Tibial nerve (tissue), 4 donors: Measurements from ENCODE around the gene SEPTIN5.

Source experiments
- EP300 ChIP-seq, 2 donors: sonication (generic); formaldehyde crosslinking; IDR thresholded peaks; one replicate each; pipeline ENCODE4 v1.6.1; 2017; ENCODE audit warnings: antibody characterized with exemption in 2 of 2, mild to moderate bottlenecking in 1 of 2
- POLR2A ChIP-seq, 2 donors: fragments of 450-650 bp; IDR thresholded peaks; one replicate each; pipeline ENCODE4 v1.6.1; 2017; ENCODE audit warnings: antibody characterized with exemption in 2 of 2, mild to moderate bottlenecking in 2 of 2, moderate library complexity in 2 of 2
- TF ChIP-seq, protein P1 (sequence below), 5 experiments: fragments of 200-600 bp in 3 of 5; fragments of 450-650 bp in 2 of 5; sonication (generic) in 3 of 5; IDR thresholded peaks; one replicate each; pipeline ENCODE4 v1.5.1; 2016 to 2019; ENCODE audit warnings: antibody characterized with exemption in 5 of 5, mild to moderate bottlenecking in 3 of 5, moderate library complexity in 2 of 5

DNA sequence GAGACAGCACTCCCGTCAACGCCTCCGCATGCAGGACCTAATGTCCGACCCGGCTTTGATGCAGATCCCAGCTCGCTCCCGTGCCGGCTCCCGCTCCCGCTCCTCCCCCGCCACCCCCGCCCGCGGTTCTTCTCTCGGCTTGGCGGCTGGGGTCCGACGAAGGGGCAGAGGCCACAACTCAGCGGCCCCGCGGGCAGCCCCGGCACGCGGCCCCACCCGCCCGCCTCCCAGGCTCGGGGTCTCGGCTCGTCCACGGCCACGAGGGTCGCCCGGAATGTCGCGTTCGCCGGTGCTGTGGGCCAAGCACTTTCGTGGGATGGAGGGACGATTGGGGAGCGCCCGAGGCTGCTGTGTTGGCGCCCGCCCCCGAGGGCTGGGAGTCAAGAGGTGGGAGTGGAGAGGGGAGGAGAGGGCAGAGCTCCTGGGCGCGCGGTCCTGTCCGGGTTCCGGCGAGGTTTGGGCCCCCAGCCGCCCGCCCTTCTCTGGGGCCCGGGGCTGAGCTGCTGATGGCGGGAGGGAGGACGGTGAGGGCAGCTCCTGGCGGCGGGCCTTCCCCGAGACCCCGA, 40.9 kb downstream of the SEPTIN5 start:
- TF ChIP-seq EP300 (IDR thresholded peaks at IDR 0.05) (no peak), POLR2A (IDR thresholded peaks at IDR 0.05) (no peak)
- TF ChIP-seq, protein P1, sequence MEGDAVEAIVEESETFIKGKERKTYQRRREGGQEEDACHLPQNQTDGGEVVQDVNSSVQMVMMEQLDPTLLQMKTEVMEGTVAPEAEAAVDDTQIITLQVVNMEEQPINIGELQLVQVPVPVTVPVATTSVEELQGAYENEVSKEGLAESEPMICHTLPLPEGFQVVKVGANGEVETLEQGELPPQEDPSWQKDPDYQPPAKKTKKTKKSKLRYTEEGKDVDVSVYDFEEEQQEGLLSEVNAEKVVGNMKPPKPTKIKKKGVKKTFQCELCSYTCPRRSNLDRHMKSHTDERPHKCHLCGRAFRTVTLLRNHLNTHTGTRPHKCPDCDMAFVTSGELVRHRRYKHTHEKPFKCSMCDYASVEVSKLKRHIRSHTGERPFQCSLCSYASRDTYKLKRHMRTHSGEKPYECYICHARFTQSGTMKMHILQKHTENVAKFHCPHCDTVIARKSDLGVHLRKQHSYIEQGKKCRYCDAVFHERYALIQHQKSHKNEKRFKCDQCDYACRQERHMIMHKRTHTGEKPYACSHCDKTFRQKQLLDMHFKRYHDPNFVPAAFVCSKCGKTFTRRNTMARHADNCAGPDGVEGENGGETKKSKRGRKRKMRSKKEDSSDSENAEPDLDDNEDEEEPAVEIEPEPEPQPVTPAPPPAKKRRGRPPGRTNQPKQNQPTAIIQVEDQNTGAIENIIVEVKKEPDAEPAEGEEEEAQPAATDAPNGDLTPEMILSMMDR (IDR thresholded peaks at IDR 0.05), result no peak
